ENCODE results near the gene SEC14L2.
A peak's percentile ranks its signal among the peaks of the same experiment; 100 is the strongest.
"Not testable (repeated sequence)": the region's sequence is repeated elsewhere in the genome, so short reads cannot be mapped to it uniquely, and the experiment has no call there.

The SEC14L2 gene

GRCh38 chr22:30402028-30402765 lies 5.4 kb downstream of the SEC14L2 start:
- Histone ChIP-seq H3K4me3 (ENCODE audit: low read depth, low read length) (no peak overlapping the region), H3K36me3 (replicated peaks) (peaks cover 46% of the 10 kb centered on the region), H3K27me3 (replicated peaks) (no peaks in the 10 kb centered on the region), H3K27ac (no peak overlapping the region)
- no peak for TF ChIP-seq CTCF (IDR thresholded peaks at IDR 0.05; ENCODE audit: low read depth, low read length, missing control alignments)
- no peak for DNase-seq
- in situ Hi-C loops (cut with HindIII; ENCODE audit: low pct_ligation_motif_present, low sequenced_read_pairs): no loop called here

DNA sequence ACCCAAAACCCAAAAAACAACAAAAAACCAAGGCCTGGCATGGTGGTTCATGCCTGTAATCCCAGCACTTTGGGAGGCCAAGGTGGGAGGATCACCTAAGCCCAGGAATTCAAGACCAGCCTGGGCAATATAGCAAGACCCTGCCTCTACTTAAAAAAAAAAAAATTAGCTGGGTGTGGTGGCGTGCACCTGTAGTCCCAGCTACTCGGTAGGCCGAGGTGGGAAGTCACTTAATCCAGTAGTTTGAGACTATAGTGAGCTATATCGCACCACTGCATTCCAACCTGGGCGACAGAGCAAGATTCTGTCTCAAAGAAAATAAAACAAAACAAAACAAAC lies 5.9 kb downstream of the SEC14L2 start:
- in situ Hi-C loops (cut with HindIII; ENCODE audit: low pct_ligation_motif_present, low sequenced_read_pairs); H3K4me3 ChIP-seq (ENCODE audit: low read depth, low read length); H3K27ac ChIP-seq; H3K27me3 ChIP-seq (replicated peaks); DNase-seq: not testable (repeated sequence)
- peaks cover 52% of the 10 kb centered on the region for H3K36me3 ChIP-seq (replicated peaks)

- no peak for TF ChIP-seq CTCF (IDR thresholded peaks at IDR 0.05; ENCODE audit: low read depth, low read length, missing control alignments)
- no peak for DNase-seq
- in situ Hi-C loops (cut with HindIII; ENCODE audit: low pct_ligation_motif_present, low sequenced_read_pairs): no loop called here
- Histone ChIP-seq H3K36me3 (replicated peaks) (peaks cover 61% of the 10 kb centered on the region), H3K27ac (no peak overlapping the region), H3K27me3 (replicated peaks) (no peaks in the 10 kb centered on the region), H3K4me3 (ENCODE audit: low read depth, low read length) (no peak overlapping the region)
Observed at GRCh38 chr22:30404307-30404706, 7.5 kb downstream of the SEC14L2 start.

- in situ Hi-C loops (cut with HindIII; ENCODE audit: low pct_ligation_motif_present, low sequenced_read_pairs): no loop called here
Observed at GRCh38 chr22:30405731-30406130, 8.9 kb downstream of the SEC14L2 start.

GRCh38 chr22:30406400-30406799 lies 9.6 kb downstream of the SEC14L2 start:
- Histone ChIP-seq H3K36me3 (replicated peaks) (peaks cover 71% of the 10 kb centered on the region), H3K27ac (no peak overlapping the region), H3K27me3 (replicated peaks) (no peaks in the 10 kb centered on the region), H3K4me3 (ENCODE audit: low read depth, low read length) (no peak overlapping the region)
- in situ Hi-C loops (cut with HindIII; ENCODE audit: low pct_ligation_motif_present, low sequenced_read_pairs): no loop called here
- no peak for DNase-seq
- TF ChIP-seq CTCF (IDR thresholded peaks at IDR 0.05; ENCODE audit: low read depth, low read length, missing control alignments): no peak

More at GRCh38 chr22:30405731-30406130, 8.9 kb downstream of the SEC14L2 start:
- peaks cover 65% of the 10 kb centered on the region for H3K36me3 ChIP-seq (replicated peaks)
- H3K27me3 ChIP-seq (replicated peaks): no peaks in the 10 kb centered on the region
- H3K4me3 ChIP-seq (ENCODE audit: low read depth, low read length): no peak overlapping the region
- TF ChIP-seq CTCF (IDR thresholded peaks at IDR 0.05; ENCODE audit: low read depth, low read length, missing control alignments): no peak
- no peak for DNase-seq
- no peak overlapping the region for H3K27ac ChIP-seq

DNA sequence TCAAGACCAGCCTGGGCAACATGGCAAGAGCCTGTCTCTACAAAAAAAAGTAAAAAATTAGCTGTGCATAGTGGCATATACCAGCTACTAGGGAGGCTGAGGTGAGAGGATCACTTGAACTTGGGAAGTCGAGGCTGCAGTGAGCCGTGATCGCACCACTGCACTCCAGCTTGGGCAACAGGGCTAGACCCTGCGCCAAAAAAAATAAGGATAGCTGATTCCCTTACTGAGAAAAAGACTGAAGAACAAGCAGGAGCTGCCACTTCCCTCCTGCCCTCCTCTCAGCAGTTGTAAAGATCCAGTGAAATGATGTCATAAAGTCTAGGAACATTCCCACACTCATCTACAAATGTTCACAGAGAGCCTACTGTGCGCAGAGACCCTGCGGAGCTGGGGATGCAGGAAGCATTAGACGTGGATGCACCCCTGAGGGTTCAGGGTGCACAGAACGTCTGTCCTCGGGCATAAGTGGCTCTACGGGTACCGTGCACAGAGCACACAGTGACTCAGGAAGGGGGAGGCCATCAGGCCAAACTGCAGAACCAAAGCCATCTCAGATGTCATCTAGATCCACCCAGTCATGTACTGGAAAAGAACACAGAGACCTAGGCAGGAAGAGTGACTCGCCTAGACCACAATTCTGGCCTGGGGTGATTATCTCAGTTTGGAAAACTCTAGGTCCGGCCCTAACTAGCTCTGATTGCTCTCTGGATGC lies 11.7 kb downstream of the SEC14L2 start:
- Histone ChIP-seq H3K4me3 (ENCODE audit: low read depth, low read length) (no peak overlapping the region), H3K27ac (peak overlapping the region; percentile 57), H3K27me3 (replicated peaks) (no peaks in the 10 kb centered on the region), H3K36me3 (replicated peaks) (peaks cover 75% of the 10 kb centered on the region)
- in situ Hi-C loops (cut with HindIII; ENCODE audit: low pct_ligation_motif_present, low sequenced_read_pairs): no loop called here
- peak; percentile 61 for DNase-seq
- no peak for TF ChIP-seq CTCF (IDR thresholded peaks at IDR 0.05; ENCODE audit: low read depth, low read length, missing control alignments)
